GM18870 (cell line): ENCODE results near the gene DNAH3.

ENCODE experiments used
- ATAC-seq: cut with Tn5 transposase; IDR thresholded peaks from one replicate; pipeline ENCODE4 v1.9.1; 2021; ENCODE audit warnings: moderate library complexity; ENCODE audit not compliant: unreplicated experiment

The DNAH3 gene

GRCh38 chr16:20910781-20911321 lies 239.8 kb downstream of the DNAH3 start:
- no peak for ATAC-seq

GRCh38 chr16:20906341-20907255 lies 244.0 kb downstream of the DNAH3 start:
- ATAC-seq: no peak

GRCh38 chr16:20905576-20905975 lies 245.1 kb downstream of the DNAH3 start:
- no peak for ATAC-seq

GRCh38 chr16:20904507-20905081 lies 246.1 kb downstream of the DNAH3 start:
- no peak for ATAC-seq

- no peak for ATAC-seq
Measured at GRCh38 chr16:20903899-20904506, 246.6 kb downstream of the DNAH3 start.

- ATAC-seq: no peak
Measured at GRCh38 chr16:20903116-20903898, 247.3 kb downstream of the DNAH3 start.

- no peak for ATAC-seq
Measured at GRCh38 chr16:20902426-20902825, 248.2 kb downstream of the DNAH3 start.

- ATAC-seq: no peak
Measured at GRCh38 chr16:20901436-20902112, 249.1 kb downstream of the DNAH3 start.

GRCh38 chr16:20901068-20901435 lies 249.6 kb downstream of the DNAH3 start:
- no peak for ATAC-seq

- peak; percentile 79 for ATAC-seq
Measured at GRCh38 chr16:20900299-20901067, 250.2 kb downstream of the DNAH3 start, which contains the start of the genes DCUN1D3 and LYRM1. Gene DCUN1D3 (minus strand): TSS chr16:20900358. CDS start chr16:20862538, 37,820 bp downstream. Gene LYRM1 (plus strand): TSS chr16:20900771. CDS start chr16:20915556, 14,785 bp downstream.

GRCh38 chr16:20899477-20900298 lies 251.0 kb downstream of the DNAH3 start:
- no peak for ATAC-seq

- no peak for ATAC-seq
Measured at GRCh38 chr16:20899071-20899470, 251.6 kb downstream of the DNAH3 start.

- no peak for ATAC-seq
Measured at GRCh38 chr16:20897922-20898321, 252.7 kb downstream of the DNAH3 start.

GRCh38 chr16:20897253-20897897 lies 253.3 kb downstream of the DNAH3 start:
- no peak for ATAC-seq

- no peak for ATAC-seq
Measured at GRCh38 chr16:20894388-20894787, 256.3 kb downstream of the DNAH3 start.

GRCh38 chr16:20889625-20890275 lies 260.9 kb downstream of the DNAH3 start:
- ATAC-seq: no peak

- ATAC-seq: no peak
Measured at GRCh38 chr16:20887207-20887606, 263.4 kb downstream of the DNAH3 start.

- ATAC-seq: no peak
Measured at GRCh38 chr16:20886320-20886719, 264.3 kb downstream of the DNAH3 start.
